Stimulated activated naive CD8-positive, alpha-beta T cell treated with anti-CD3 and anti-CD28 coated beads, Interleukin-15, Interleukin-2, amounts not matched to agents 100 ng/mL and 50 ng/mL, for 24 hours (primary cell): ENCODE data around the gene R3HDM4.
"Not testable (repeated sequence)": the region's sequence is repeated elsewhere in the genome, so short reads cannot be mapped to it uniquely, and the experiment has no call there.

Source experiments
- H3K27ac Mint-ChIP-seq: one replicate; pipeline ENCODE4 v1.8.0; 2021; ENCODE audit warnings: mild to moderate bottlenecking, mixed read lengths
- H3K27me3 Mint-ChIP-seq: one replicate; pipeline ENCODE4 v1.8.0; 2021; ENCODE audit warnings: mixed read lengths
- H3K36me3 Mint-ChIP-seq: one replicate; pipeline ENCODE4 v1.8.0; 2021; ENCODE audit warnings: low read depth, mixed read lengths
- H3K4me1 Mint-ChIP-seq: one replicate; pipeline ENCODE4 v1.8.0; 2021; ENCODE audit warnings: low read depth, mixed read lengths
- H3K4me3 Mint-ChIP-seq: one replicate; pipeline ENCODE4 v1.8.0; 2021; ENCODE audit warnings: mild to moderate bottlenecking, mixed read lengths
- H3K9me3 Mint-ChIP-seq: one replicate; pipeline ENCODE4 v1.8.0; 2021; ENCODE audit warnings: mixed read lengths

Gene R3HDM4

DNA sequence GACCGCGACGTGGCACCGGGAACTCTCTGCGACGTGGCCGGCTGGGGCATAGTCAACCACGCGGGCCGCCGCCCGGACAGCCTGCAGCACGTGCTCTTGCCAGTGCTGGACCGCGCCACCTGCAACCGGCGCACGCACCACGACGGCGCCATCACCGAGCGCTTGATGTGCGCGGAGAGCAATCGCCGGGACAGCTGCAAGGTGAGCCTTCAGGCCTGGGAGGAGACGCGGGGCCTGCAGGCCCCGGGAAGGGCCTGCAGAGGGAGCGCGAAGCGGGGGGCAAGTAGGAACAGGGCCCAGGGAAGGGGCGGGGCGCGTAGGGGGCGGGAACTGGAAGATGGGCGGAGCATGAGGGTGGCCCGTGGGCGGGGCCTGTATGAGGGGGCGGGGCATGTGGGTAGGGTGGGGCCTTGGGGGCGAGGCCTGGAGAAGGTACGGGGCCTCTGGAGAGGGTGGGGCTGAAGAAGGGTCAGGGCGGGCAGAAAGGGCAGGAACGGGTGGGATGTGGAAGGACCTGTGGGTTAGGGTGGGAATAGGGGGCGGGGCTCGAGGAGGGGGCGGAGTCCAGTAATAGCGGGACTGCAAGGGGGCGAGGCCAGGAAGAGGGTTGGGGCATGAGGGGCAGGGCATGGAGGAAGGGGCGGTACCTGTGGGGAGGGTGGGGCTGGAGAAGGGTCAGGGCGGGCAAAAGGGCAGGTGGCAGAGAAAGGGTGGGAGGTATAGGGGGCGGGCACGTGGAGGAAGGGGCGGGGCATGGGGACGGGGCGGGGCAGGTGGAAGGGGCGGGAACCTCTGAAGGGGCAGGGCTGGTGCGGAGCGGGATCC is 51.1 kb downstream of the R3HDM4 start:
- H3K27me3 Mint-ChIP-seq: peaks cover 7% of the 10 kb centered on the region
- no peaks in the 10 kb centered on the region for H3K9me3 Mint-ChIP-seq
- peaks cover 13% of the 10 kb centered on the region for H3K4me1 Mint-ChIP-seq
- H3K36me3 Mint-ChIP-seq: no peaks in the 10 kb centered on the region
- no peak overlapping the region for H3K4me3 Mint-ChIP-seq
- no peak overlapping the region for H3K27ac Mint-ChIP-seq

DNA sequence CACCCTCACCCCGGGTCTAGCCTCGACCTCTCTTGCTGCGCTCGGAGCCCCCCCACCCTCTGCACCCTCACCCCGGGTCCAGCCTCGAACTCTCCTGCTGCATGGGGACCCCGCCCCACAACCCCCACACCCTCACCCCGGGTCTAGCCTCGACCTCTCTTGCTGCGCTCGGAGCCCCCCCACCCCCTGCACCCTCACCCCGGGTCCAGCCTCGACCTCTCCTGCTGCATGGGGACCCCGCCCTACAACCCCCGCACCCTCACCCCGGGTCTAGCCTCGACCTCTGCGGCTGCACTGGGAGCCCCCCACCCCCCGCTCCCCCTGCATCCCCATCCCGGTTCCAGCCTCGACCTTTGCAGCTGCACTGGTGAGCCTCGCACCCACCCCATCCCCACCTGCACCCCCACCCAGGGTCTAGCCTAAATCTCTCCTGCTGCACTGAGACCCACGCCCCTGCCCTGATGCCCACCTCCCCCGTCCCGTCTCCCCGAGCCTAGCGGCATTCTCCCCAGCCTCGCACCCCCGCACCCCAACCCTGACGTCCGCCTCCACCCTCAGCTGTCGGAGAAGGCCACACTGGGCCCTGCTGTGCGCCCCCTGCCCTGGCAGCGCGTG is 51.8 kb downstream of the R3HDM4 start:
- peaks cover 13% of the 10 kb centered on the region for H3K4me1 Mint-ChIP-seq
- H3K27ac Mint-ChIP-seq: no peak overlapping the region
- no peak overlapping the region for H3K4me3 Mint-ChIP-seq
- no peaks in the 10 kb centered on the region for H3K36me3 Mint-ChIP-seq
- no peaks in the 10 kb centered on the region for H3K9me3 Mint-ChIP-seq
- peaks cover 7% of the 10 kb centered on the region for H3K27me3 Mint-ChIP-seq

DNA sequence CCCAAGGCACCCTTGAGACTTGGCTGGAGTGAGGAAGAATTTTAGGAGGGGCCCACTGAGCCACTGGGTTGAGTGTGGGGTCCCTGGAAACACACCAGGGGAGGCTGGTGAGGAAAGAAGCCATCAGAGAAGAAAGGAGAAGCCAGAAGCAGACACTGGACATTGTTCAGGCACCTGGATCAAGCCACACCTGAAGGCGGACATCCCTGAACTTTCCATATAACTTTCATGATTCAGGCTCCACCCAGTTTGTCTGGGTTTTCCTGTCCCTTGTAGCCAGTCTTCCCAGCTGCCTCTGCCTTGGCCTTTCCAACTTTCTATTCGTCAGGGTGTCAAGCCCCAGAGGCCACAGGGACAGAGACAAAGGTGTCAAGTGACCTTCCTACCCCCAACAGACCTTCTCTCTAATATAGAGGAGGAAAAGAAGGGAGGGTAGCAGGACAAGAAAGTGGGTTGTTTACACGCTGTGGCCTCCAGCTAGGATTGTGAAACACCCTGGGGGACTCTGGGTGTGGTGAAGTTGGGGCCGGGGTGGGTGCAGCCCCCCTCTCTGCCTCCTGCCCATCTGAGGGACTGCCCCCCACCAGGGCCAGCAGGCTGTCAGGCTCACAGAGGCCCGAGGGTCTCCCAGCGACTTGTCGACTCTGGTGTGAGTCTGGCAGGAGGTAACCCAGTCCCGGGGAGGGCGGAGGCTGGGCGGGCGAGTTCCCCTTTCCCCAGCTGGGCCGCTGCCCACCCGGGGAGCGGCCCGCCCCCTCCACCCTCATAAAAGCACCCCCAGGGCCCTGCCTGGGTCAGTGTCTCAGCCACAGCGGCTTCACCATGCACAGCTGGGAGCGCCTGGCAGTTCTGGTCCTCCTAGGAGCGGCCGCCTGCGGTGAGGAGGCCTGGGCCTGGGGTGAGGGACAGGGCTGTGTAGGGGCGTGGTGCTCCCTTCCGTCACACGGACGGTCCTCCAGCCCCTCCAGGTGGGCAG is 53.9 kb downstream of the R3HDM4 start, which contains the start of gene CFD:
Gene CFD, plus strand, starts transcription at position 797 of the 976 bp plus-strand sequence. Its CDS starts 26 bp downstream, at position 823.
- H3K9me3 Mint-ChIP-seq: no peaks in the 10 kb centered on the region
- H3K4me1 Mint-ChIP-seq: peaks cover 13% of the 10 kb centered on the region
- no peaks in the 10 kb centered on the region for H3K36me3 Mint-ChIP-seq
- H3K27ac Mint-ChIP-seq: no peak within 1 kb of the TSS
- peaks cover 7% of the 10 kb centered on the region for H3K27me3 Mint-ChIP-seq
- no peak within 1 kb of the TSS for H3K4me3 Mint-ChIP-seq

DNA sequence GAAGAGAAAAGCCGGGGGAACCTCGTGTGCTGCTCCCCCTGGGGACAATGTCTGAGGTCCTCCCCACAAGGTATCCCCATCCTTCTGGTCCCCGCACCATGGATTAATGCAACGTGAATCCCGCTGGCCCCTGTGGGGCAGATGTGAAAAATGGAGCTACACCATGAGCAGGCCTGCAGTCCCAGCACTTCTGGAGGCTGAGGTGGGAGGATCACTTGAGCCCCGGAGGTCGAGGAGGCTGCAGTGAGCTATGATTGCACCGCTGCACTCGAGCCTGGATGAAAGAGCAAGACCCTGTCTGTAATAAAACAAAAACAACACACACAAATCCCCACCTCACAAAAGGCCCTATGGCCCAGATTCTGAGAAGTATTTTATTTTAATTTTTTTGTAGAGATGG is 54.7 kb downstream of the R3HDM4 start:
- Mint-ChIP-seq H3K27me3 (peaks cover 7% of the 10 kb centered on the region), H3K27ac (no peak overlapping the region), H3K9me3 (no peaks in the 10 kb centered on the region)

DNA sequence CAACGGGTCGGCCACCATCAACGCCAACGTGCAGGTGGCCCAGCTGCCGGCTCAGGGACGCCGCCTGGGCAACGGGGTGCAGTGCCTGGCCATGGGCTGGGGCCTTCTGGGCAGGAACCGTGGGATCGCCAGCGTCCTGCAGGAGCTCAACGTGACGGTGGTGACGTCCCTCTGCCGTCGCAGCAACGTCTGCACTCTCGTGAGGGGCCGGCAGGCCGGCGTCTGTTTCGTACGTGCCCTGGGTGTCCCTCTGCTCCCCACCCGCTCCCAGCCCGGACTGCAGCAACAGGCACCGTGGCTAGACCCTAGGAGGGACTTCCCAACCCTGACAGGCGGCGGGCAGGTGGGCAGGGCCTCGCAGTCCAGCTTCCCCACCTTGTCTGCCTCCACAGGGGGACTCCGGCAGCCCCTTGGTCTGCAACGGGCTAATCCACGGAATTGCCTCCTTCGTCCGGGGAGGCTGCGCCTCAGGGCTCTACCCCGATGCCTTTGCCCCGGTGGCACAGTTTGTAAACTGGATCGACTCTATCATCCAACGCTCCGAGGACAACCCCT is 57.4 kb downstream of the R3HDM4 start:
- peaks cover 7% of the 10 kb centered on the region for H3K27me3 Mint-ChIP-seq
- H3K4me1 Mint-ChIP-seq: no peaks in the 10 kb centered on the region
- H3K27ac Mint-ChIP-seq: no peak overlapping the region
- no peaks in the 10 kb centered on the region for H3K36me3 Mint-ChIP-seq
- H3K4me3 Mint-ChIP-seq: no peak overlapping the region
- no peaks in the 10 kb centered on the region for H3K9me3 Mint-ChIP-seq

More for the DNA sequence above, 54.7 kb downstream of the R3HDM4 start:
- Mint-ChIP-seq H3K4me3 (no peak overlapping the region), H3K36me3 (no peaks in the 10 kb centered on the region), H3K4me1 (peaks cover 7% of the 10 kb centered on the region)

DNA sequence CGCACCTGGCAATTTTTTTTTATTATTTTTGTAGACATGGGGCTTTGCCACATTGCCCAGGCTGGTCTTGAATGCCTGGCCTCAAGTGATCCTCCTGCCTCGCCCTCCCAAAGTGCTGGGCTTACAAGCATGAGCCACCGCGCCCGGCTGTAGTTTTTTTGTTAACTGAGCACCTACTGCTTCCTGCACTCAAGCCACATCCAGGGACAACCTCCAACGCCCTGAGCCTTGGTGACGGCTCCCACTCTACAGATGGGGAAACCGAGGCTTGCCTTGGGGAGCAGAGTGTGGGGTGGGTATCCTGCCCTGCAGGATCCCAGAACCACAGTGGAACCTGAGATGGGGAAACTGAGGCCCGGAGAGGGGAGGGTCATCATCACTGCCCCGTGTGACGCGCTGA is 57.9 kb downstream of the R3HDM4 start:
- Mint-ChIP-seq H3K4me1 (no peaks in the 10 kb centered on the region), H3K27ac (no peak overlapping the region), H3K9me3 (no peaks in the 10 kb centered on the region), H3K27me3 (peaks cover 9% of the 10 kb centered on the region), H3K36me3 (no peaks in the 10 kb centered on the region), H3K4me3 (no peak overlapping the region)

DNA sequence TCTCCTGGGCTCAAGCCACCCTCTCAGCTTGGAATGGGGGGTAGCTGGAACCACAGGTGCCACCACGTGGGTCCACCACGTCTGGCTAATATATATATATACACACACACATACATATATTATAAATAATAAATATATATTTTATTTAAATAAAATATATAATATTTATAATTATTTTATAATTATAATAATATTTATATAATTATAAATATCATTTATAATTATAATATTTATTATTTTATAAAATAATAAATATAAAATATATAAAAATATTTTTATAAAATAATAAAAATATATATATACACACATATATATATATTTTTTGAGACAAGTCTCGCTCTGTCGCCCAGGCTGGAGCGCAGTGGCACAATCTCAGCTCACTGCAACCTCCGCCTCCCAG is 58.5 kb downstream of the R3HDM4 start:
- H3K4me1 Mint-ChIP-seq: no peaks in the 10 kb centered on the region
- no peak overlapping the region for H3K27ac Mint-ChIP-seq
- H3K4me3 Mint-ChIP-seq: no peak overlapping the region
- H3K36me3 Mint-ChIP-seq: no peaks in the 10 kb centered on the region
- H3K27me3 Mint-ChIP-seq: peaks cover 14% of the 10 kb centered on the region
- H3K9me3 Mint-ChIP-seq: no peaks in the 10 kb centered on the region

DNA sequence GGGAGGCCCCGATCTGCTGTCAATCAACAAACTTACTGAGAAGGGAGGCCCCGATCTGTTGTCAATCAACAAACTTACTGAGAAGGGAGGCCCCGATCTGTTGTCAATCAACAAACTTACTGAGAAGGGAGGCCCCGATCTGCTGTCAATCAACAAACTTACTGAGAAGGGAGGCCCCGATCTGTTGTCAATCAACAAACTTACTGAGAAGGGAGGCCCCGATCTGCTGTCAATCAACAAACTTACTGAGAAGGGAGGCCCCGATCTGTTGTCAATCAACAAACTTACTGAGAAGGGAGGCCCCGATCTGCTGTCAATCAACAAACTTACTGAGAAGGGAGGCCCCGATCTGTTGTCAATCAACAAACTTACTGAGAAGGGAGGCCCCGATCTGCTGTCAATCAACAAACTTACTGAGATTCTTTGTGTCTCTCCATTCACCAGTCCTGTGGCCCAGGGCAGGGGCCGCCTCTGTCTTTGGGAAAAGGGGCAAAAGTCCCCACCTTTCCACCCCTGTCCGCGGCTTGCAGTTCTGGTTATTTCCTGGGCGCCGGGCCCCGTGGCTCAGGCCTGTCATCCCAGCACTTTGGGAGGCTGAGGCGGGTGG is 59.3 kb downstream of the R3HDM4 start:
- not testable (repeated sequence) for H3K9me3 Mint-ChIP-seq, H3K4me3 Mint-ChIP-seq, H3K4me1 Mint-ChIP-seq, H3K36me3 Mint-ChIP-seq, H3K27ac Mint-ChIP-seq
- H3K27me3 Mint-ChIP-seq: peaks cover 17% of the 10 kb centered on the region

DNA sequence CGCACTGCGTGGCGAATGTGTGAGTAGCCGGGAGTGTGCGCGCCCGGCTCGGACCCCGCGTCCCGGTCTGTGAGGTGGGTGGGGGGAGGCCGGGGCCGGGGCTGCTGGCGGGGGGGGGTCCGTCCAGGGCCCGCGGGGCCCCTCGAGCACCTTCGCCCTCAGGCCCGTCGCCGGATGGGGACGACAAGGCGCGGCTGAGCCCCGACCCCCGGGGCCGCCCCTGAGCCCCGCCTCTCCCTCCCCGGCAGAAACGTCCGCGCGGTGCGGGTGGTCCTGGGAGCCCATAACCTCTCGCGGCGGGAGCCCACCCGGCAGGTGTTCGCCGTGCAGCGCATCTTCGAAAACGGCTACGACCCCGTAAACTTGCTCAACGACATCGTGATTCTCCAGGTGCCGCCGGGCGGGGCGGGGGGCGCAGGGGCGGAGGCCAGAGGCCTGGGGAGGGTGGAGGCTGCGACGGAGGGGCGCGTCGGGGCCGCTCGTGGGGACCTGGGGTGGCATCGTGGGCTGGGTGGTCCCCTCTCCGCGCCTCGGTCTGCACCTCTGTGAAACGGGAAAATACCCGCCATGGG is 59.9 kb downstream of the R3HDM4 start:
- H3K27me3 Mint-ChIP-seq: peaks cover 11% of the 10 kb centered on the region
- H3K9me3 Mint-ChIP-seq: no peaks in the 10 kb centered on the region
- no peak overlapping the region for H3K4me3 Mint-ChIP-seq
- no peaks in the 10 kb centered on the region for H3K36me3 Mint-ChIP-seq
- no peak overlapping the region for H3K27ac Mint-ChIP-seq
- H3K4me1 Mint-ChIP-seq: no peaks in the 10 kb centered on the region

DNA sequence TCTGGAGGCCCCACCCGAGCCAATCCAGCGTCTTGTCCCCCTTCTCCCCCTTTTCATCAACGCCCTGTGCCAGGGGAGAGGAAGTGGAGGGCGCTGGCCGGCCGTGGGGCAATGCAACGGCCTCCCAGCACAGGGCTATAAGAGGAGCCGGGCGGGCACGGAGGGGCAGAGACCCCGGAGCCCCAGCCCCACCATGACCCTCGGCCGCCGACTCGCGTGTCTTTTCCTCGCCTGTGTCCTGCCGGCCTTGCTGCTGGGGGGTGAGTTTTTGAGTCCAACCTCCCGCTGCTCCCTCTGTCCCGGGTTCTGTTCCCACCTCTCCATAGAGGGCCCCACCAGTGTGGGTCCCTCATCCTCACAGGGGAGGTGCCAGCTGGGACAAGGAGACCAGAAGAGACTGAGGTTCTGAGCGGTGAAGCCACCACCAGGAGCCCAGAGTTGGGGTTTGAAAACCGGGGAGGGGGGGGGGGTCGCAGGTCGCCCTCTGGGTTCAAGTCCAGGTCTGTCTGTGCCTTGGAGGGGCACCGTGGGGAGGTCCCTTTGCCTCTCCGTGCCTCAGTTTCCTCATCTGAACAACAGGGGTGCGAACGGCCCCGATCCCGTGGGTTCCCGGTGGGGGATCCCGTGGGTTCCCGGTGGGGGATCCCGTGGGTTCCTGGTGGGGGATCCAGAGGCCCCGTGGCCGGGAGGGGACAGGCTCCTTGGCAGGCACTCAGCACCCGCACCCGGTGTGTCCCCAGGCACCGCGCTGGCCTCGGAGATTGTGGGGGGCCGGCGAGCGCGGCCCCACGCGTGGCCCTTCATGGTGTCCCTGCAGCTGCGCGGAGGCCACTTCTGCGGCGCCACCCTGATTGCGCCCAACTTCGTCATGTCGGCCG is 60.6 kb downstream of the R3HDM4 start, which contains the start of gene ELANE:
Gene ELANE, plus strand, starts transcription at position 168 of the 878 bp plus-strand sequence. Its CDS starts 26 bp downstream, at position 194.
- no peaks in the 10 kb centered on the region for H3K9me3 Mint-ChIP-seq
- H3K27ac Mint-ChIP-seq: no peak within 1 kb of the TSS
- H3K27me3 Mint-ChIP-seq: peaks cover 11% of the 10 kb centered on the region
- no peaks in the 10 kb centered on the region for H3K4me1 Mint-ChIP-seq
- H3K36me3 Mint-ChIP-seq: no peaks in the 10 kb centered on the region
- no peak within 1 kb of the TSS for H3K4me3 Mint-ChIP-seq

DNA sequence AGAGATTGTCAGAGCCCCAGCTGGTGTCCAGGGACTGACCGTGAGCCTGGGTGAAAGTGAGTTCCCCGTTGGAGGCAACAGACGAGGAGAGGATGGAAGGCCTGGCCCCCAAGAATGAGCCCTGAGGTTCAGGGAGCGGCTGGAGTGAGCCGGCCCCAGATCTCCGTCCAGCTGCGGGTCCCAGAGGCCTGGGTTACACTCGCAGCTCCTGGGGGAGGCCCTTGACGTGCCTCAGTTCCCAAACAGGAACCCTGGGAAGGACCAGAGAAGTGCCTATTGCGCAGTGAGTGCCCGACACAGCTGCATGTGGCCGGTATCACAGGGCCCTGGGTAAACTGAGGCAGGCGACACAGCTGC is 62.1 kb downstream of the R3HDM4 start:
- Mint-ChIP-seq H3K36me3 (no peaks in the 10 kb centered on the region), H3K27ac (no peak overlapping the region), H3K9me3 (no peaks in the 10 kb centered on the region), H3K4me3 (no peak overlapping the region), H3K4me1 (no peaks in the 10 kb centered on the region), H3K27me3 (peaks cover 15% of the 10 kb centered on the region)

DNA sequence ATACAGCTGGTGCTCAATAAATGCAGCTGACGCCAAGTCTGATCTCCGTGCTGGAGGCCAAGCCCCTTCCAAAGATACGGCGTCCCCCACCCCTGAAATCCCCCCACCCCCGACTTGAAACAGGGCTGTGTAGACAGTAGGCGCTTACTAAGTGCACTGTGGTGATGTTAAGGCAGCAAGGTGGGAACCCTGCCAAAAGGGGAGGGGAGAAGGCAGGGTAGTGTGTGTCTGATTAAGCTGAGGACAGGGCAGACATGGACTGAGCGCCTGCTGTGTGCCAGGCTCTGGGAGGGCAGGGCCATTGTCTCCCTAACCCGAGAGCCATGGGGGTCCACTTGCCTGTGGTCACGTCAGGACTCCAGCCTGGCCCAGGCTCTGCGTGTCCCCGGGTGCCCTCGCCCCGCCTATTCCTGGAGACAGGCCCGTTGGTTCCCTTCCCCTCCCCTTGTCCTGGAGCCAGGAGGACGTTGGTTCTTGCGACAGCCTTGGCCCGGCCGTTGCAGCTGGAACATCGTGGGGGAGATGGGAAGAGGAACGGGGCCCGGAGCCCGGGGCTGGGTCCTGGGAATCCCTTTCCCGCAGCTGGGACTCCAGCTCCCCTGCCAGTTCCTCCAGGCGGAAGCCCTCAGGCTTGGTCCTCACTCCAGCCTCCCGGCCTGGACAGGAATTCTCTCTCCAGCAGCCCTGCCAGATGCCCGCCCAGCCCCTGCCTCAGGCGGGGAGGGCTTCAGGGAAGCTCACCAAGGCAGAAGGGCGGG is 62.6 kb downstream of the R3HDM4 start:
- Mint-ChIP-seq H3K4me1 (no peaks in the 10 kb centered on the region), H3K27ac (no peak overlapping the region), H3K36me3 (no peaks in the 10 kb centered on the region), H3K9me3 (no peaks in the 10 kb centered on the region), H3K27me3 (peaks cover 20% of the 10 kb centered on the region), H3K4me3 (no peak overlapping the region)

DNA sequence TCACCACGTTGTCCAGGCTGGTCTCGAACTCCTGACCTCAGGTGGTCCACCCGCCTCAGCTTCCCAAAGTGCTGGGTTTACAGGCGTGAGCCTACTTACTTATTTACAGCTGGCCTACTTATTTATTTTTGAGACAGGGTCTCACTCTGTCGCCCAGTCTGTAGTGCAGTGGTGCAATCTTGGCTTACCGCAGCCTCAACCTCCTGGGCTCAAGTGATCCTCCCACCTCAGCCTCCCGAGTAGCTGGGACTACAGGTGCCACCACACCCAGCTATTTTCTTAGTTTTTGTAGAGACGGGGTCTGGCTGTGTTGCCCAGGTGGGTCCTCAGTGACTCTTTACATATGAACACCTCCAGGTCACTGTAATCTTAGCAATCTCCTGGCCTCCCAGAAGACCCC is 63.8 kb downstream of the R3HDM4 start:
- peaks cover 31% of the 10 kb centered on the region for H3K27me3 Mint-ChIP-seq
- not testable (repeated sequence) for H3K4me3 Mint-ChIP-seq, H3K36me3 Mint-ChIP-seq, H3K27ac Mint-ChIP-seq, H3K9me3 Mint-ChIP-seq, H3K4me1 Mint-ChIP-seq
